Breast epithelium (tissue), 3 donors: ENCODE data around the gene BZW1.

Experiments
- POLR2AphosphoS5 ChIP-seq, 3 donors: sonication (generic); formaldehyde crosslinking; IDR thresholded peaks; one replicate each; pipeline ENCODE4 v1.6.1; 2017; ENCODE audit warnings: antibody characterized with exemption in 3 of 3
- TF ChIP-seq, protein P1 (sequence below), 3 donors: fragments of 450-650 bp; IDR thresholded peaks; one replicate each; pipeline ENCODE4 v1.5.1; 2016 to 2017; ENCODE audit warnings: antibody characterized with exemption in 3 of 3, mild to moderate bottlenecking in 3 of 3, moderate library complexity in 3 of 3

DNA sequence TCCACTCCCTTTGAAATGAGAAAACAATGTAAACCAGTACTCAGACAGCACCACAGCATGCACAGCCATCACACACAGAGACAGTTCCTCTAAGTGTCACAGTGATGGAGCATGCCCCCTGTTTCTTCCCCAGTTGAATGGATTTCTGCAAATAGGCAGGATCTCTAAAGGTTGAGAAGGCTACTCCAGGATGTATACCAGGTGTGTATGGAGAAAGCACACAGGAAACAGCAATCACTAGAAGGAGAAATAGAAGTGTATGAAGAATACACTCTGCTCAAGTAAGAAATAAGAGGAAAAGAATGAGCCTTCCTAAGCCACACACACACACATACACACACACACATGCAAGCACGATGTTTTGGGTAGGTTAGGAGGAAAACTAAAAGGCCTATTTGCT lies 38.6 kb upstream of the BZW1 start:
- TF ChIP-seq, protein P1, sequence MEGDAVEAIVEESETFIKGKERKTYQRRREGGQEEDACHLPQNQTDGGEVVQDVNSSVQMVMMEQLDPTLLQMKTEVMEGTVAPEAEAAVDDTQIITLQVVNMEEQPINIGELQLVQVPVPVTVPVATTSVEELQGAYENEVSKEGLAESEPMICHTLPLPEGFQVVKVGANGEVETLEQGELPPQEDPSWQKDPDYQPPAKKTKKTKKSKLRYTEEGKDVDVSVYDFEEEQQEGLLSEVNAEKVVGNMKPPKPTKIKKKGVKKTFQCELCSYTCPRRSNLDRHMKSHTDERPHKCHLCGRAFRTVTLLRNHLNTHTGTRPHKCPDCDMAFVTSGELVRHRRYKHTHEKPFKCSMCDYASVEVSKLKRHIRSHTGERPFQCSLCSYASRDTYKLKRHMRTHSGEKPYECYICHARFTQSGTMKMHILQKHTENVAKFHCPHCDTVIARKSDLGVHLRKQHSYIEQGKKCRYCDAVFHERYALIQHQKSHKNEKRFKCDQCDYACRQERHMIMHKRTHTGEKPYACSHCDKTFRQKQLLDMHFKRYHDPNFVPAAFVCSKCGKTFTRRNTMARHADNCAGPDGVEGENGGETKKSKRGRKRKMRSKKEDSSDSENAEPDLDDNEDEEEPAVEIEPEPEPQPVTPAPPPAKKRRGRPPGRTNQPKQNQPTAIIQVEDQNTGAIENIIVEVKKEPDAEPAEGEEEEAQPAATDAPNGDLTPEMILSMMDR (IDR thresholded peaks at IDR 0.05), result no peak
- no peak for TF ChIP-seq POLR2AphosphoS5 (IDR thresholded peaks at IDR 0.05)
